OCI-LY1 (cell line): ENCODE results near the gene NPAS3.

ENCODE experiments used
- CTCF ChIP-seq: fragments of 200-600 bp; sonication (generic), shearing (Covaris generic); IDR thresholded peaks from 2 replicates; pipeline ENCODE4 v1.5.1; 2017; ENCODE audit warnings: mild to moderate bottlenecking, antibody characterized with exemption, low read length, moderate library complexity, mixed read lengths
- EZH2 ChIP-seq: fragments of 200-600 bp; sonication (generic), shearing (Covaris generic); IDR thresholded peaks from 2 replicates; pipeline ENCODE4 v1.8.0; 2017; ENCODE audit warnings: borderline replicate concordance, mixed run types, mild to moderate bottlenecking, antibody characterized with exemption, low read length, moderate library complexity, mixed read lengths

DNA sequence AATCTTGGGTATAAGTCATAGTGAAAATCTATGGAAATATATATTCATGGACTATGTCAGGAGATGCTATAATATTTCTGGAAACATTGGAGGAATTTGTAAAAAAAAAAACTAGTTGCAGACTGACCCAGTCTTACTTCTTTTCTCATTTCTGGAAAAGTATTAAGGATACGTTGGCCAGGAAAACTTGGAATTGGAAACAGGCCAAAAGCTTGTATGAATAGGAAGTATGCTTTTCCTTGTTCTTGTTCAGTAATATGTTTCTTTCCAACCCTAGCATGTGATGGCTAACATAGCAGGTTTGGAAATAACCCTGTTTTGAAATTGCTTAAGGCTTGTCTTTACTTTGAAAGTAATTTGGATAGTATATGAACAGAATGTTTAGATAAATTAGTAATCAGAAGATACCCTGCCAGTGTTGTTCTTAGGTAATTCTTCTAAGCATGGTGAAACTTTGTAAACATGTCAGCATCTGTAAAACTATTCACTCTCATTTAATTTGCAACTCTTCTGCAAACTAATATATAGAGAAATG, 316.2 kb downstream of the NPAS3 start:
- TF ChIP-seq CTCF (no peak), EZH2 (no peak)
